ENCODE results near the gene NPEPL1. TPM values are rescaled to one million over a fixed set of nuclear protein-coding genes. Genes with fewer than 3 reads are reported as not detected.

Gene NPEPL1
- total RNA-seq, 2 donors from 2014 or later = 14.7 to 20.6 TPM

GRCh38 chr20:58693226-58694006, 816 bp downstream of the NPEPL1 start:
- H3K9ac ChIP-seq (ENCODE audit: low read depth in 2 of 2, low read length in 2 of 2) = peak overlapping the region; percentile 63 to 89
- no peaks in the 10 kb centered on the region for H3K36me3 ChIP-seq
- intact Hi-C loops (cut with DNase I) = loop anchor here (10.0 kb wide), 1 partner anchor 209 kb away; no protein-coding TSS in a partner anchor
- H3K27ac ChIP-seq = peak overlapping the region; percentile 44
- H3K9me3 ChIP-seq = no peaks in the 10 kb centered on the region
- TF ChIP-seq, protein P1, sequence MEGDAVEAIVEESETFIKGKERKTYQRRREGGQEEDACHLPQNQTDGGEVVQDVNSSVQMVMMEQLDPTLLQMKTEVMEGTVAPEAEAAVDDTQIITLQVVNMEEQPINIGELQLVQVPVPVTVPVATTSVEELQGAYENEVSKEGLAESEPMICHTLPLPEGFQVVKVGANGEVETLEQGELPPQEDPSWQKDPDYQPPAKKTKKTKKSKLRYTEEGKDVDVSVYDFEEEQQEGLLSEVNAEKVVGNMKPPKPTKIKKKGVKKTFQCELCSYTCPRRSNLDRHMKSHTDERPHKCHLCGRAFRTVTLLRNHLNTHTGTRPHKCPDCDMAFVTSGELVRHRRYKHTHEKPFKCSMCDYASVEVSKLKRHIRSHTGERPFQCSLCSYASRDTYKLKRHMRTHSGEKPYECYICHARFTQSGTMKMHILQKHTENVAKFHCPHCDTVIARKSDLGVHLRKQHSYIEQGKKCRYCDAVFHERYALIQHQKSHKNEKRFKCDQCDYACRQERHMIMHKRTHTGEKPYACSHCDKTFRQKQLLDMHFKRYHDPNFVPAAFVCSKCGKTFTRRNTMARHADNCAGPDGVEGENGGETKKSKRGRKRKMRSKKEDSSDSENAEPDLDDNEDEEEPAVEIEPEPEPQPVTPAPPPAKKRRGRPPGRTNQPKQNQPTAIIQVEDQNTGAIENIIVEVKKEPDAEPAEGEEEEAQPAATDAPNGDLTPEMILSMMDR (IDR thresholded peaks at IDR 0.05) = no peak
- H3K4me3 ChIP-seq = peak overlapping the region; percentile 44
- H3K27me3 ChIP-seq = no peaks in the 10 kb centered on the region
- H3K4me1 ChIP-seq = peaks cover 8% of the 10 kb centered on the region
- peak; percentile 36 for DNase-seq

GRCh38 chr20:58694241-58695083, 1.9 kb downstream of the NPEPL1 start:
- TF ChIP-seq, protein P1 (IDR thresholded peaks at IDR 0.05) = no peak
- Histone ChIP-seq H3K27me3 (no peaks in the 10 kb centered on the region), H3K4me3 (no peak overlapping the region), H3K4me1 (peaks cover 8% of the 10 kb centered on the region), H3K36me3 (no peaks in the 10 kb centered on the region), H3K9ac (ENCODE audit: low read depth in 2 of 2, low read length in 2 of 2) (no peak overlapping the region), H3K9me3 (no peaks in the 10 kb centered on the region), H3K27ac (no peak overlapping the region)
- intact Hi-C loops (cut with DNase I) = loop anchor here (10.0 kb wide), 1 partner anchor 210 kb away; no protein-coding TSS in a partner anchor
- DNase-seq = no peak

DNA sequence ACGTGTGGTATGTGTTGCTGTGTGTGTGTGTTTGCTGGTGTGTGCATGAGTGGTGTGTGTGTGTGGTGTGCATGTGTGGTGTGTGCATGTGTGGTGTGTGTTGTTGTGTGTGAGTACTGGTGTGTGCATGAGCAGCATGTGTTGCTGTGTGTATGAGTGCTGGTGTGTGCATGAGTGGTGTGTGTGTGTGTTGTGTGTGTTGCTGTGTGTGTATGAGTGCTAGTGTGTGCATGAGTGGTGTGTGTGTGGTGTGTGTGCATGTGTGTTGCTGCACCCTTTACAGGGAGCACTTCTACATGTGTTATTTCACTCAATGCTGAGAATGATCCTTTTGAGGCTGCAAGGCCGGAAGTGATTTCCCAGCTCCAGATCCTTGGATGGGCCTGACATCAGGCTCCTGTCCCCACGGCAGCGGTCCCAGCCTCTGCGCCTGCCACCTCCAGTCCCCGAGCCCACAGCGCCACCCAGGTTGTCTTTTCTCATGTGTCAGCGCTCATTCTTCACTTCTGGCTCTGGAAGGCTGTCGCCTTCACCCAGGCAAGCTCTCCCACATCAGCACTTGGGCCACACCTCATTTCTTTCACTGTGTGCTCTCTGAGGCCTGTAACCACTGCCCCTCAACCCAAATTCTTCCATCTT, 2.6 kb downstream of the NPEPL1 start:
- Histone ChIP-seq H3K36me3 (no peaks in the 10 kb centered on the region), H3K4me3 (no peak overlapping the region), H3K4me1 (peaks cover 8% of the 10 kb centered on the region), H3K9ac (ENCODE audit: low read depth in 2 of 2, low read length in 2 of 2) (no peak overlapping the region), H3K27ac (no peak overlapping the region), H3K27me3 (no peaks in the 10 kb centered on the region), H3K9me3 (no peaks in the 10 kb centered on the region)
- TF ChIP-seq, protein P1 (IDR thresholded peaks at IDR 0.05) = no peak
- intact Hi-C loops (cut with DNase I) = loop anchor here (10.0 kb wide), 1 partner anchor 210 kb away; no protein-coding TSS in a partner anchor
- DNase-seq = no peak

DNA sequence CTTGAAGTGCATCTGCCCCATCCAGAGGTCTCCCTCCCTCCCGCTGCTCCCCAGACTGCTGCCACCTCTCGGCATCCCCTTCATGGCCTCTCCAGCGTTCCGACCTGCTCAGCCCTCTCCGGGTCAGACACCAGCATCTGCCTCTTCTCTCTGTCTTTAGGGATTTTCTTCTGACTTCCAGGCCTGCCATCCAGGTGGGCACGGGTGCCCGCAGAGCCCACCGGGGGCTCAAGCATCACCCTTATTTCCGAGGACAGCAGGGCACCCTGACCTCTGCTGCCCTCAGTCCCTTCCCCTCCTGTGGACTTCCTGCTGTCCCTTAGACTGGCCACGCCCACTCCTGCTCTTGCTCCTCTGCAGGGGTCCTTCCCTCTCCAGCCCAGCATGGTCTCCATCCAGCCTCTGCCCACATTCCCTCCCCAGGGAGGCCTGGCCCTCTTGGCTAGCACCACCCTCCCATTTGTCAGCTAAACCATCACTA, 3.3 kb downstream of the NPEPL1 start:
- TF ChIP-seq, protein P1 (IDR thresholded peaks at IDR 0.05) = no peak

More for the DNA sequence above, 3.3 kb downstream of the NPEPL1 start:
- H3K27me3 ChIP-seq = no peaks in the 10 kb centered on the region
- H3K9ac ChIP-seq (ENCODE audit: low read depth in 2 of 2, low read length in 2 of 2) = no peak overlapping the region
- H3K4me1 ChIP-seq = peaks cover 8% of the 10 kb centered on the region
- no peaks in the 10 kb centered on the region for H3K36me3 ChIP-seq
- no peak overlapping the region for H3K4me3 ChIP-seq
- intact Hi-C loops (cut with DNase I) = loop anchor here (10.0 kb wide), 1 partner anchor 211 kb away; no protein-coding TSS in a partner anchor
- H3K9me3 ChIP-seq = no peaks in the 10 kb centered on the region
- no peak overlapping the region for H3K27ac ChIP-seq
- DNase-seq = no peak
